HG03521 (cell line): ENCODE data around the gene NISCH.

Experiments used
- ATAC-seq: cut with Tn5 transposase; IDR thresholded peaks from one replicate; pipeline ENCODE4 v1.9.1; 2021; ENCODE audit warnings: mild to moderate bottlenecking, moderate library complexity; ENCODE audit not compliant: unreplicated experiment

NISCH gene

DNA sequence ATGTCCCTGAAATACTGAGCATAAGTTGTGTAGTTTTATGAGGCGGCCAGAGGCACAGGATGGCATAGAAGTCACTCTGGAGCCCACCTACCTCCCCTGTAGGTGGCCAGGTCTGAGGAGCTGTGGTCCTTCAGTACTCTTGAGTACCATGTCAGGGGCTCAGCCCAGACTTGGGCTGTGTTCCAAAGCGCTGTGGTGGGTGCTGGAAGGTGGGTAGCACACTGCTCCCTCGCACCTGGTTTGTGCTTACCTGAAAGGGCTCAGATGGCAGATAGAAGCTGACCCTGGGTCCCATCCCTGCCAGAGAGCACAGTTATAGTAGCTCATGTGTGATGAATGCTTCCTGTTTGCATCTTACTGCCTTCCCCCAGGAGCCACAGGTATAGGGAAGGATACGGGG, 15.5 kb downstream of the NISCH start:
- ATAC-seq, result no peak

DNA sequence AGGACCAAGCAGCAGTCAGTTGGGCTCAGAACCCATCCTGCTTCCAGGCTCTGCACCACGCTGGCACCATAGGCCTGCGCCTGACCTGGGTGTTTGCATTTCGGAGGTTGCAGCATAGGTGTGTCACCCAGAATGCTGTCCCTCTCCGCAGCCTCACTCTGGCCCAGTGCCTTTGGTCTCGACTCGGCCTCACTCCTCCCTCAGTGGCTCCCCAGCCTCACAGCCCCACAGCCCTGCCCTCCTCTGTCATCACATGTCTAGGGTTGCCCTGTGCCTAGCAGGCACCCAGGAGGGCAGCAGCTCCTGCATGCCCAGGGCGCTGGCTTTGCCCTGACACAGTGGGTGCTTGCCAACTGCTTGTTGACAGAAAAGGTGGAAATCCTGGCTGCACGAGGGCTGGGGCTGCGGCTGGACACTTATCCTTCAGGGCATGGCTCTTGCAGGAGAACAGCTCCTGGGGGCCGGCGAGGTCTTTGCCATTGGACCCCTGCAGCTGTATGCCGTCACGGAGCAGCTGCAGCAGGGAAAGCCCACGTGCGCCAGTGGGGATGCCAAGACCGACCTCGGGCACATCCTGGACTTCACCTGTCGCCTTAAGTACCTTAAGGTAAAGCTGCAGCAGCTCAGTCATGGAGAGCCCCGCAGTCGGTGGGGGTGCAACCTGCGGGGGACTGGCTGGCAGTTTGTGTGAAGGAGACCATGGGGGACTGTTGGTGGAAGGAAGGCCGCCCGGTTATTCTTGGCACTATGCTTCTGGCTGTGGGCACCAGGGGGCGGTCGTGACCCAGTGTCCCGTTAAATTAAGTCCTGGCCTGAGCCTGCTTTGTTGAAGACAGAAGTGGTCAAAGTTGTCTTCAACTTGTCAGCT, 16.2 kb downstream of the NISCH start:
- no peak for ATAC-seq

DNA sequence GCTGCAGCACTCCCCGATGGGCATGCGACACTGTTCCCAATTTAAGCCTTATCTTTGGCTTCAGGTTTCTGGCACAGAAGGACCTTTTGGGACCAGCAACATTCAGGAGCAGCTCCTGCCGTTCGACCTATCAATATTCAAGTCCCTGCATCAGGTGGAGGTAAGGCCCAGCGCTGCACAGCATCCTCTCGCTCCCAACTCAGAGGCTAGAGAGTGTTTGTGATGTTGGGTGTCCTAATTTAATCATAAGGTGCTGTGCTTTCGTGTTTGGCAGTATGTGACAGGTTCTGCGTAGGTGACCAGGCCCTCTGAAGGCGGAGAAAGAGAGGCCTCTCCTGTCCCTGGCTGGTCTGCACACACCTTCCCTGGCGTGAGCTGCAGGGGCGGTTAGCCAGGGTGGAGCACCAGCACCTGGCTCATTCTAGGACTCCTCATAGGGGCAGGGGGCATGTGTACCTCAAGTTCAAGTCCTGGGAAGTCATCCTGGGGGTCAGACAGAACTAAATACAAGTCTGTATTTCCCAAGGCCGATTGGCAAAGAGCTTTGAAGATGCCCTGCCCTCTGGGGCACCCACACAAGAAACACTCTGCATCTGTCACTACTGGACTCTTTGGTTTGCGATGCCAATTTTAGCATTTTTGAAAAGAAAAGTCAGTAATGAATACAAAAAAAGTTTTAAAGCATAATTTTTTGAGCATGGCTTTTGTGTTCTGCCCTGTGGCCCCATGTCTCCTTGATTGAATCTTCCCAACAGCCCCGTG, 17.0 kb downstream of the NISCH start:
- no peak for ATAC-seq

DNA sequence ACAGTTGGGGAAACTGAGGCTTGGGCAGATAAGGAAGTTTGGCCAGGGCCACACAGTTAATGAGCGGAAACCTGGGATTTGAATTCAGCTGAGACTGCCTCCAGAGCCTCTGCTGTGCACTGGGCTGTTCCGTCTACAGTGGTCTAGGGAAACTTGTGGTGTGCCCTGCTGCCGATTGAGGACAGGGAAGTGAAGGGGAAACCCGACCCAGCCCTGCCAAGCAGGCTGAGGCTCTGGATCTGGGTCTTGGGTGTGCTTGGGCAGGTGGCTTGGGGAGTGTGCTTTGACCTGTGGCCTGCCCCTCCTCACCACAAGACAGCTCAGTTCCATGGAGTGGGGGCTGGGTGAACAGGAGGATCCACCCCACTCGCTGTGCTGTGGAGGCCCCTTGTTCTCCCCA, 17.6 kb downstream of the NISCH start:
- ATAC-seq, result no peak

DNA sequence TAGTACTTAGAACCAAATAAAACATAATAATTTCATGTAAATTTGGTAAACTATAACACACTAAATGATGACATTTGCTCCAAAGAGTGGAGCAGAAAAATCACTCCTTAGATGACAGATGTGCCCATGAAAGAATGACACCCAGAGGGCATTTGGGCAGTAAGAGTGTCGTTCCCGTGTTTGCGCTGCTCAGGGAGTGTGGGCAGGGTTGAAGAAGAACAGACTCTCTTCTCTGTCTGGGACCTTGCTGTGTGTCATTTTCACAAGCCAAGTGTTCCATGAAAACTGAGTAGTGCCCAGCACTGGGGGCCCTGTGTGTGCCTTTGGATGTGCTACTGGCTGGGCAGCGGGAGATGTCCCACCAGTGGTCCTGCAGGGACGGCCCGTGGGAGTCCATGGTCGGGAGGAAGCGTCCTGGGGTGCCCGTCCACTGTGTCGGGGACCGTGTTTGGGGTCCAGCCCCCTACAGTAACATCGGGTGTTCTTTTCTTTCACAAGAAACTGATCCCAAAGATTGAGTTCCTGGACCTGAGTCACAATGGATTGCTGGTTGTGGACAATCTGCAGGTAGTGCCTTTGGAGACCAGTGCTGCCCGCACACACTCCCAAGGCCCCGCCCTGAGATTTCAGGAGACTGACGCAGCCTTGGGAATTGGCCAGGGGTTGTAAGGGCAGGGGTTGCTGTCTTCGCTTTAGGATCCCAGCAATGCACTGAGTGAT, 21.8 kb downstream of the NISCH start:
- ATAC-seq, result no peak

DNA sequence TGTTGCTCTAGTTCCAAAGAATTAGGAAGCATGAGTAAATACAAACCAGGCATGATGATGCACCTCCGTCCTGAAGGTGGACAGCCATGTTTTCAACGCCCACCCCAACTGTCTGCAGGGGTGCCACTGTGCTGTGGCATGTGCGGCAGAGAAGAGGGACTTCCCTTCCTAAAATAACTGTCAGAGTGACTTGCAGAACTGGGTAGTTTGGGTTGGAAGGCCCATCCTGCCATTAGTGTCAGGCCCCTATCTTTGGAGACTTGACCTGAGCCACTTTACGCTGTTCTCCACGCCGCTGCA, 22.3 kb downstream of the NISCH start:
- ATAC-seq, result no peak

DNA sequence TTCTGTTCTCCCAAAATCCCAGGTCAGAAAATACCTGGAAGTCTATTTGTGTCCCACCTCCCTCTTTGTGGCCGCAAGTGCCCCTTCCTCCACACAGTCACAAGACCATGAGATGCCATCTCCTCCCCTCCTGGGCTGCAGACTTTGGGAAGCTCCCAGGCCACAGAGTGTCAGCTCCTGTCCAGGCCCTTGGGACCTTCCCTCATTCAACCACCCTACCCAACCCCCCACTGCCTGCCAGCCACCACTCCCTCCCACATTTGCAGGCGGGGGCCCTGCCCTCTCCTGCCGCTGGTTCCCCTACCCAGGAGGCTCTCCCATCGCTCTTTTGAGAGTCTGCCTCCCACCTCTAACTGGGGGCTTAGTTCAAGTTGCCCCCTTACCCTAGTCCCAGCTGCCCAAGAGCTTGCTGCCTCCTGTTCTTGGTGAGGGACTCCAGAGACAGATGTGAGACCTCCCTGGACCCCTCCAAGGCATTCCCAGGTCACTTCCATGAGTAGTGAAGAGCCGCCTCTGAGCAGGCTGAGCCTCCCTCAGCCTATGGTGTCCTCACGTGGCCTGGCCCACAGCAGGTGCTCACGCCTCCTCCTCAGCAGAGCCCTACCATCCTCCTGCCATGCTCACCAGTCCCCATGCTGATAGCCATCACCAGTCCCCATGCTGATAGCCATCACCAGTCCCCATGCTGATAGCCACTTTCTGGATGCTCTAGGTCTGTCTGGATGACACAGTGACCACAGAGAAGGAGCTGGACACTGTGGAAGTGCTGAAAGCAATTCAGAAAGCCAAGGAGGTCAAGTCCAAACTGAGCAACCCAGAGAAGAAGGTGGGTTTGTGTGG, 23.9 kb downstream of the NISCH start:
- no peak for ATAC-seq

DNA sequence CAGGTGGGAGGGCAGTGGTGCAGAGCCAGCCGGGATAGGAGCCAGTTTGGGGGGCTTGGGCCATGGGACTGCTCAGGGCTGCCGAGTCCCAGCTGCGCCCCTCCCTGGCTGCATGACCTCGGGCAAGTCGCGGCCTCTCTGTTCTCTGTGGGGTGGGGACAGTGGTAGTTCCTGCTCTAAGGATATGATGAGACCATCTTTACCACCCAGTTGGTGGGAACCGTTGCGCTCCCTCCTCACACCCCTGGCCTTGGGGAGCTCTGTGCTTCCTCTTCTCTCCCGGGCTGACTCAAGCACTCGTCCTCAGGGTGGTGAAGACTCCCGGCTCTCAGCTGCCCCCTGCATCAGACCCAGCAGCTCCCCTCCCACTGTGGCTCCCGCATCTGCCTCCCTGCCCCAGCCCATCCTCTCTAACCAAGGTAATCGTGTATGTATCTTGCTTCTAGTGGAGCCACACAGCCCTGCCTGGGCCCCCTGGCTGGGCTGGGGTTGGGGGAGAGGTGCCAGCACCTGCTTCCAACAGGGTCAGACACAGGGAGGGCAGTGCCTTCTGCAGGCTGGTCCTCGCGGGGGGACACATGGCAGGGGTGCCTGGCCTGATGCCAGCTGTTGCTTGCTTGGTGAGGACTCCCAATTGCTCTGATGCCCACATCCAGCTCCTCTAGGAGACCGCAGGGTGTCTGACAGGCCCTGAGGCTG, 24.6 kb downstream of the NISCH start:
- ATAC-seq, result no peak

DNA sequence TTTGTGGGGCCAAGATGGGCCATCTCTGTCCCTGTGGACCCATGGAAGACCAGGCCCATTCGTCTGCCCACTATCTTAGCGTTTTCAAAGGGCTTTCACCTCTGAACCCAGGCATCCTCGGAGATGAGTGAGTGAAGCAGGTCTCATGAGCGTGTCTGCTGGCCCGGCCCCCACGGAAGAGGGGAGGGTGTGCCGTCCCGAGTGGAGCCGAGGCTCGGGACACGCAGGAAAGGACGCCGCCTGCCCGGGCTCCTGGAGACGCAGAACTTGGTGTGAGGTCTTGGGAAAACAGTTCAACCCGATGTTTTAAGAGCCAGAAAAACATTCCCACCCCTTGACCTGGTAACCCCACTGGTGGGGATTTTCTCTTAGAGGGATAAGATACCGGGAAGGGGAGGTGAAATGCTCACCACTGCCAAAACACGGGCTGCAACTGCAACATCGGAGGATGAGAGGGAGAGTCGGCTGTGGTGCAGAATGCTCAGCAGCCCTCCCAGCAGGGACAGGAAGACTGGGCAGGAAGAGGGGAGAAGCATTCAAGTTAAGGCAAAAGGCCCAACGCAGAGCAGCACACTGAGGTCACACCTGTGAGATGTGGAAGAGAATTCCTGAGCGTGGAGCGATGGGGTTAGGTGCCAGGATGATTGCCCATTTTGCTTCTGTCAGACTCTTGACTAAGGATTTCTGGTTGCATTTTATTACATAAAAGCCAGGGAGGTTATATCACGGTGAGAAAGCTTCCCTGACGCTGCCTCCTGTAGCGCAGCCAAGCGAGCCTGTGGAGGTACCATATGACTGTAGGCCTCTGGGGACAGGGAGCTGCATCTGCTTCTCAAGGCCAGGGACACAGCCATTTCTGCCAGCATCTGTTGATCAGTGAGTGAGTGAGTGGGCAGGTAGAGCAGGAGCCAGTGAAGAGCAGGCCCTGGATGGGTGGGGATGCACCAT, 25.6 kb downstream of the NISCH start:
- ATAC-seq, result no peak

DNA sequence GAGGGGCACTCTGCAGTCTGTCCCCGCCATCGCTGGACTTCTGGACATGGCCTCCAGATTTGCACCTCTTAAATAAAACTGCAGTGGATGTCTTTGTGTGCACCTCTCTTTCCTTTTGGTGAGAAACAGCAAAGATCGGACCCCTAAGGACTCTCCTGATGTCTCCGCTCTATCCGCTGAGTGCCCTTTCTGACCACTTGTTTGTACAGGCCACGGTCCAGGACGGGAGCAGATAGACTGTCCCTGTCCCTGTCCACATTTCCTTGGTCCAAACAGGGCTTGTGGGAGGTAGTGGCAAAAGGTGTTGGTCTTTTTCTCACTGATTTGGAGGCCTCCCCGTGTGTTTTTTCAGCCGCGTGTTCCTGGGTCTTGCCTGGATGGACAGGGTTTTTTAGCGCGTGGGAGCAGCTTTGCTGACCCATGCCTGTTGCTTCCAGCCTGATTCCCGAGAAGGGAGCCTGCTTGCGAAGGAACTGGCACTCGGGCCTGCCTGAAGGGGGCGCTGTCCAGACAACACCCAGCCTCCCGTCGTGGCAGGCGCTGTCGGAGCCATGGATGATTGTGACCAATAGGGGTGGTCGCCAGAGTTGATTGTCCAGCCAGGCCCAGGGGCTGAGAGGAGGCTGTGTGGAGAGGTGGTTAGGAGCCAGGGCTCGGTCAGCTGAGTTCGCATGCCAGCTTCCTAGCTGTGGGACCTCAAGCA, 26.6 kb downstream of the NISCH start:
- no peak for ATAC-seq

DNA sequence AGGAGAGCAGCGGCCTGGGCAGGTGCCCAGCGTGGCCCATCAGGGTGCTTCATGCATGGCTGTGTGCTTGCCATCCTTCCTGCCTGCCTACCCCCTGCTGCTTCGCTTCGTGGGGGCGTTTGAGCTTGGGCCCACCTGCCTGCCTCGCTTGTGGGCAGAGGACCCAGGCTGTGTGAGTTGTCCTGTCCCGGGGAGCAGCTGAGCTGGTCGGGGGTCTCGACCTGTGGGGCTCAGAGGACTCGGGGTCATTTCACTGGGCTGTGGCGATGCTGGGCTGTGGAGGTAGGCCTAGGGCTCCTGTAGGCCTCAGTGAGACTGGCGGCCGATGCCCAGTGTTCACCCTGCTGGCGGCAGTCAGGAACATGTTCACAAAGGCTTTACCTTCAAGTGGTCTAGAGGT, 27.7 kb downstream of the NISCH start:
- no peak for ATAC-seq

DNA sequence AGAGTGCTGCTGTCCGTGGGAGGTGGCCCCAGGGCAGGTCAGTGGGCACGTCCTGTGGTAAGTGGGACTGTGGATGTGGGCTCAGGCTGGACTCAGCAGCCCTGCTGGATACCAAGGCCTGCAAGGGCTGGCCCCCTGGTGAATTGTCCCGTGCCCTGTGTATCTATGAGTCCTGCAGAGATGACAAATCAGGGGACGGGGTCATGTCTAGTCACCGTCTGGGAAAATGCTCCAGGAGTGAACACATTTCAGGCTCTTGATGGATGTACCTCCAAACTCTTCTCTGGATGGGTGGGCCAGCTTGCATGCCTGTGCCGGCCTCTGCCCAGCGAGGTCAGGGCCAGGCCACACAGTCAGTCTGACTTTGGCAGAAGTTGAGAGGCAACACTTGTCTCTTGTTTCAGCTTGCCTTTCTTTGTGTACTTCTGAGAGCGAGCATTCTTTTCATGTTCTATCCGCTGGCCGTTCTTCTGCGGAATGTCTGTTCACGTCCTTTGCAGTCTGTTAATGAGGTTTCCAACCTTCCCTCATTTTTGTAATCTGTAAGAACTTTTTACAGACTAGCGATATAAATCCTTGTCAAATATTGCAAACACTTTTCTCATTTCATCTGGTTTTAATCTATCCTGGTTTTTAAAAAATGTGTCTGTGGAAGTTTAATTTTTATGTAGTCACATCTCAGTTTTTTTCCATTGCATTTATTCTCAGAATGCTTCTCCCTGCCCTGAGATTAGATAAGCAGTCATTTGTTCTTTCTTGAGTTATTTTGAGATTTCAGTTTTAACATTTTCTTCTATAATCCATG, 28.4 kb downstream of the NISCH start:
- ATAC-seq, result no peak

DNA sequence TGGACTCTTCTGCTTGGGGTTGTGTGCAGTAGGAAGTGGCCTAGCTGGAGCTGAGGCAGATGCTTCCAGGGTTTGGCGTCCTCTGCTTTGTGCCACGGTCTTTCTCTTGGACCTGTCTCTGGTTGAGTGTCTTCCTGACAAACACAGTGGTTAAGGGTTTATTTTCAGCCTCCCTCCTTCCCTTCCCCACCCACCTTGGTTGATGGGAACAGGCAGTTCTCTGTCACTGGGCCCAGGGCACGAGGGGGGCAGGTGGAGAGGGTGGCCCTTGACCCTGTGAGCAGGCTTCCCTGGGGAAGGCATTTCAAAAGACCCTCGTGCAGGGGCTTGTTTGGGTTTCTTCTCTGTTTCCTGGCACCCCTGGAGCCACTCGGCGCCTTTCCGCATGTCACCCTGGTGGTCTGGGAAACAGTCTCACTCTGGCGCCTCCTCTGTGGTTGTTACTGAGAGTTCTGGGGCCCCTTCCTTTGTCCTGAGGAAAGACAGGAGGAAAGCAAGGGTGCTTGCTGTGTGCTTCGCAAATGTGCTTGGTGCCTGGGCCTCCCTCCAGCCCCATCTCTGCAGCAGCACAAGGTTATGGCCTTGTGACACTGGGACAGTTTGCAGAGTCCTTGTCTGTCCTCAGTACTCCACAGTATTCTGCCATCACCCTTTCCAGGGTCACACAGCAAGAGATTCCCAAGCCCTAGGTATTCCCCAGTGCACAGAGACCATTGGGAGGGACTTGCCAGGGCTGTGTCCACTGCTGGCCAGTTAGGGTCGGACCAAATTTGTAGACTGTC, 29.5 kb downstream of the NISCH start:
- no peak for ATAC-seq

DNA sequence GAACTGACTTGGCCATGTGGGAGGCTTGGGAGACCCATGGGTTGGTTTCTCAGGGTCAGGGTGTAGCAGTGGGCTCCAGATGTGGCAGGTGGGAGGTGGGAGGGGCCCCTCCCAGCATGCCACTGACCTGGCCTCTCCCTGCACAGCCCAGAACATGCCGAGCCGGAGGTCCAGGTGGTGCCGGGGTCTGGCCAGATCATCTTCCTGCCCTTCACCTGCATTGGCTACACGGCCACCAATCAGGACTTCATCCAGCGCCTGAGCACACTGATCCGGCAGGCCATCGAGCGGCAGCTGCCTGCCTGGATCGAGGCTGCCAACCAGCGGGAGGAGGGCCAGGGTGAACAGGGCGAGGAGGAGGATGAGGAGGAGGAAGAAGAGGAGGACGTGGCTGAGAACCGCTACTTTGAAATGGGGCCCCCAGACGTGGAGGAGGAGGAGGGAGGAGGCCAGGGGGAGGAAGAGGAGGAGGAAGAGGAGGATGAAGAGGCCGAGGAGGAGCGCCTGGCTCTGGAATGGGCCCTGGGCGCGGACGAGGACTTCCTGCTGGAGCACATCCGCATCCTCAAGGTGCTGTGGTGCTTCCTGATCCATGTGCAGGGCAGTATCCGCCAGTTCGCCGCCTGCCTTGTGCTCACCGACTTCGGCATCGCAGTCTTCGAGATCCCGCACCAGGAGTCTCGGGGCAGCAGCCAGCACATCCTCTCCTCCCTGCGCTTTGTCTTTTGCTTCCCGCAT, 31.8 kb downstream of the NISCH start:
- no peak for ATAC-seq

DNA sequence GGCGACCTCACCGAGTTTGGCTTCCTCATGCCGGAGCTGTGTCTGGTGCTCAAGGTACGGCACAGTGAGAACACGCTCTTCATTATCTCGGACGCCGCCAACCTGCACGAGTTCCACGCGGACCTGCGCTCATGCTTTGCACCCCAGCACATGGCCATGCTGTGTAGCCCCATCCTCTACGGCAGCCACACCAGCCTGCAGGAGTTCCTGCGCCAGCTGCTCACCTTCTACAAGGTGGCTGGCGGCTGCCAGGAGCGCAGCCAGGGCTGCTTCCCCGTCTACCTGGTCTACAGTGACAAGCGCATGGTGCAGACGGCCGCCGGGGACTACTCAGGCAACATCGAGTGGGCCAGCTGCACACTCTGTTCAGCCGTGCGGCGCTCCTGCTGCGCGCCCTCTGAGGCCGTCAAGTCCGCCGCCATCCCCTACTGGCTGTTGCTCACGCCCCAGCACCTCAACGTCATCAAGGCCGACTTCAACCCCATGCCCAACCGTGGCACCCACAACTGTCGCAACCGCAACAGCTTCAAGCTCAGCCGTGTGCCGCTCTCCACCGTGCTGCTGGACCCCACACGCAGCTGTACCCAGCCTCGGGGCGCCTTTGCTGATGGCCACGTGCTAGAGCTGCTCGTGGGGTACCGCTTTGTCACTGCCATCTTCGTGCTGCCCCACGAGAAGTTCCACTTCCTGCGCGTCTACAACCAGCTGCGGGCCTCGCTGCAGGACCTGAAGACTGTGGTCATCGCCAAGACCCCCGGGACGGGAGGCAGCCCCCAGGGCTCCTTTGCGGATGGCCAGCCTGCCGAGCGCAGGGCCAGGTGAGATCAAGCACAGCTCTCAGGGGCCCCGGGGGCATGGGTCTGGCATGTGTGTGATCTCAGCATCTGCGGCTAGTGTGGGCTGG, 32.6 kb downstream of the NISCH start:
- ATAC-seq, result no peak
